GM19324 (cell line): ENCODE results near the gene C10orf143.

Experiments
- ATAC-seq: cut with Tn5 transposase; IDR thresholded peaks from one replicate; pipeline ENCODE4 v1.9.1; 2021; ENCODE audit warnings: mild to moderate bottlenecking, moderate library complexity; ENCODE audit not compliant: unreplicated experiment, low FRiP score

C10orf143 gene

GRCh38 chr10:130062201-130062600 lies 48.4 kb downstream of the C10orf143 start:
- ATAC-seq, result no peak

- no peak for ATAC-seq
Measured at GRCh38 chr10:130061760-130062159, 48.9 kb downstream of the C10orf143 start.

- ATAC-seq, result no peak
Measured at GRCh38 chr10:130054021-130054420, 56.6 kb downstream of the C10orf143 start.

GRCh38 chr10:130053561-130053960 lies 57.1 kb downstream of the C10orf143 start:
- no peak for ATAC-seq

- ATAC-seq, result no peak
Measured at GRCh38 chr10:130052193-130052592, 58.4 kb downstream of the C10orf143 start.

- ATAC-seq, result no peak
Measured at GRCh38 chr10:130050721-130051120, 59.9 kb downstream of the C10orf143 start.

GRCh38 chr10:130049987-130050386 lies 60.6 kb downstream of the C10orf143 start:
- no peak for ATAC-seq

- ATAC-seq, result no peak
Measured at GRCh38 chr10:130049244-130049643, 61.4 kb downstream of the C10orf143 start.

GRCh38 chr10:130048081-130048480 lies 62.5 kb downstream of the C10orf143 start:
- no peak for ATAC-seq

GRCh38 chr10:130047336-130047735 lies 63.3 kb downstream of the C10orf143 start:
- no peak for ATAC-seq

GRCh38 chr10:130046591-130046990 lies 64.0 kb downstream of the C10orf143 start:
- no peak for ATAC-seq

GRCh38 chr10:130045801-130046321 lies 64.8 kb downstream of the C10orf143 start:
- ATAC-seq, result no peak

GRCh38 chr10:130045091-130045652 lies 65.5 kb downstream of the C10orf143 start:
- no peak for ATAC-seq

GRCh38 chr10:130044067-130045061 lies 66.3 kb downstream of the C10orf143 start:
- no peak for ATAC-seq

- no peak for ATAC-seq
Measured at GRCh38 chr10:130043491-130043890, 67.1 kb downstream of the C10orf143 start.

- no peak for ATAC-seq
Measured at GRCh38 chr10:130042381-130042780, 68.2 kb downstream of the C10orf143 start.

GRCh38 chr10:130041451-130042371 lies 68.9 kb downstream of the C10orf143 start:
- no peak for ATAC-seq

GRCh38 chr10:130040817-130041330 lies 69.8 kb downstream of the C10orf143 start:
- no peak for ATAC-seq

GRCh38 chr10:130040351-130040750 lies 70.3 kb downstream of the C10orf143 start:
- ATAC-seq, result no peak

GRCh38 chr10:130039141-130039540 lies 71.5 kb downstream of the C10orf143 start:
- ATAC-seq, result no peak
